Keratinocyte (primary cell): ENCODE data around the gene YY1.

Experiments used
- EZH2 ChIP-seq: IDR thresholded peaks from one replicate; pipeline ENCODE4 v1.6.1; 2012; ENCODE audit warnings: inconsistent platforms, mild to moderate bottlenecking, low read length, moderate library complexity
- TF ChIP-seq, protein P1 (sequence below), 3 experiments: IDR thresholded peaks in 1 of 3; conservative IDR thresholded peaks in 1 of 3; optimal IDR thresholded peaks in 1 of 3; 2 replicates in 2 of 3; 3 replicates in 1 of 3; pipeline versions ENCODE3 to v1.5.1; 2011; ENCODE audit warnings: low read length in 3 of 3, mild to moderate bottlenecking in 3 of 3, moderate library complexity in 2 of 3, control low read depth in 1 of 3, inconsistent platforms in 1 of 3; ENCODE audit not compliant: insufficient read depth in 2 of 3; ENCODE audit errors: extremely low read depth in 1 of 3

GRCh38 chr14:100317389-100317788, 78.4 kb downstream of the YY1 start:
- TF ChIP-seq, protein P1, sequence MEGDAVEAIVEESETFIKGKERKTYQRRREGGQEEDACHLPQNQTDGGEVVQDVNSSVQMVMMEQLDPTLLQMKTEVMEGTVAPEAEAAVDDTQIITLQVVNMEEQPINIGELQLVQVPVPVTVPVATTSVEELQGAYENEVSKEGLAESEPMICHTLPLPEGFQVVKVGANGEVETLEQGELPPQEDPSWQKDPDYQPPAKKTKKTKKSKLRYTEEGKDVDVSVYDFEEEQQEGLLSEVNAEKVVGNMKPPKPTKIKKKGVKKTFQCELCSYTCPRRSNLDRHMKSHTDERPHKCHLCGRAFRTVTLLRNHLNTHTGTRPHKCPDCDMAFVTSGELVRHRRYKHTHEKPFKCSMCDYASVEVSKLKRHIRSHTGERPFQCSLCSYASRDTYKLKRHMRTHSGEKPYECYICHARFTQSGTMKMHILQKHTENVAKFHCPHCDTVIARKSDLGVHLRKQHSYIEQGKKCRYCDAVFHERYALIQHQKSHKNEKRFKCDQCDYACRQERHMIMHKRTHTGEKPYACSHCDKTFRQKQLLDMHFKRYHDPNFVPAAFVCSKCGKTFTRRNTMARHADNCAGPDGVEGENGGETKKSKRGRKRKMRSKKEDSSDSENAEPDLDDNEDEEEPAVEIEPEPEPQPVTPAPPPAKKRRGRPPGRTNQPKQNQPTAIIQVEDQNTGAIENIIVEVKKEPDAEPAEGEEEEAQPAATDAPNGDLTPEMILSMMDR (optimal IDR thresholded peaks at IDR 0.05 in 1 of 3, IDR thresholded peaks at IDR 0.05 in 1 of 3, conservative IDR thresholded peaks at IDR 0.05 in 1 of 3; ENCODE audit: extremely low read depth in 1 of 3, insufficient read depth in 2 of 3, low read length in 3 of 3), result no peak
- no peak for TF ChIP-seq EZH2
